ENCODE results near the gene RBP3.

- TF ChIP-seq CTCF (IDR thresholded peaks at IDR 0.05) (no peak), EZH2 (IDR thresholded peaks at IDR 0.05) (no peak), EZH2phosphoT487 (IDR thresholded peaks at IDR 0.05) (no peak)
Measured at GRCh38 chr10:47354900-47355299, 6.7 kb downstream of the RBP3 start.
